Spleen (tissue), 7 donors: ENCODE measurements around the gene PTPRM.

Experiments
- CTCF ChIP-seq, 11 experiments: fragments of 200-600 bp in 7 of 11; fragments of 450-650 bp in 4 of 11; sonication (generic) in 4 of 11; IDR thresholded peaks in 8 of 11; conservative IDR thresholded peaks in 3 of 11; 1 replicate in 7 of 11; 2 replicates in 4 of 11; pipeline versions ENCODE4 v1.4.0 to v1.8.0; 2016 to 2021; ENCODE audit warnings: antibody characterized with exemption in 11 of 11, inconsistent platforms in 4 of 11, mild to moderate bottlenecking in 1 of 11
- POLR2AphosphoS5 ChIP-seq, 3 donors: sonication (generic); formaldehyde crosslinking; IDR thresholded peaks; one replicate each; pipeline ENCODE4 v1.5.1; 2017; ENCODE audit warnings: antibody characterized with exemption in 3 of 3
- donor health status: DM: no; HTN: no; CAD: no; lungs with moderate emphysema.
- donor health status: DM: no; HTN: no; CAD: no.
- donor health status: DM: no; HTN: no; CAD: no.

GRCh38 chr18:8044004-8044403 lies 476.9 kb downstream of the PTPRM start:
- TF ChIP-seq POLR2AphosphoS5 (IDR thresholded peaks at IDR 0.05) (no peak), CTCF (IDR thresholded peaks at IDR 0.05 in 8 of 11, conservative IDR thresholded peaks at IDR 0.05 in 3 of 11) (no peak)
